H1 (cell line): ENCODE results near the gene CNFN. TPM values are rescaled to one million over a fixed set of nuclear protein-coding genes. Genes with fewer than 3 reads are reported as not detected.

Experiments
- CREB1 ChIP-seq: IDR thresholded peaks from 2 replicates; pipeline ENCODE4 v1.6.1; 2012; ENCODE audit warnings: inconsistent platforms
- EP300 ChIP-seq, 2 experiments: IDR thresholded peaks; 1 replicate in 1 of 2; 2 replicates in 1 of 2; pipeline ENCODE4 v1.6.1; 2011 to 2012; ENCODE audit warnings: low read depth in 2 of 2, low read length in 2 of 2, mild to moderate bottlenecking in 2 of 2, borderline replicate concordance in 1 of 2, inconsistent platforms in 1 of 2, moderate library complexity in 1 of 2
- HDAC2 ChIP-seq, 2 experiments: fragments of 300-600 bp in 1 of 2; sonication (generic) in 1 of 2; IDR thresholded peaks; 2 replicates each; pipeline ENCODE4 v1.6.1; 2011 to 2012; ENCODE audit warnings: low read depth in 2 of 2, low read length in 2 of 2, mild to moderate bottlenecking in 2 of 2, moderate library complexity in 2 of 2, borderline replicate concordance in 1 of 2, inconsistent platforms in 1 of 2
- JUN ChIP-seq: IDR thresholded peaks from 2 replicates; pipeline ENCODE4 v1.6.1; 2011; ENCODE audit warnings: low read depth, mild to moderate bottlenecking, improper control_type of control experiment, low read length
- KDM4A ChIP-seq: IDR thresholded peaks from one replicate; pipeline ENCODE4 v1.7.1; 2012; ENCODE audit warnings: low read depth, mild to moderate bottlenecking, moderate library complexity, low read length, inconsistent platforms; ENCODE audit not compliant: severe bottlenecking
- RFX5 ChIP-seq: IDR thresholded peaks from 2 replicates; pipeline ENCODE4 v1.6.1; 2011; ENCODE audit warnings: low read depth, low read length, improper control_type of control experiment, borderline replicate concordance
- SIN3A ChIP-seq, 2 experiments: IDR thresholded peaks in 1 of 2; conservative IDR thresholded peaks in 1 of 2; 2 replicates each; pipeline ENCODE4 v1.6.1; 2011 to 2012; ENCODE audit warnings: low read length in 2 of 2, improper control_type of control experiment in 1 of 2, low read depth in 1 of 2, mild to moderate bottlenecking in 1 of 2
- TBP ChIP-seq: IDR thresholded peaks from 2 replicates; pipeline ENCODE4 v1.6.1; 2011; ENCODE audit warnings: low read depth, low read length, improper control_type of control experiment
- polyA plus RNA-seq, 7 experiments: library from polyadenylated mRNA; depleted of rRNA in 3 of 7; stranded (reverse) in 5 of 7; unstranded in 2 of 7; fragments of >200 nt in 5 of 7; fragments of 200-250 nt in 2 of 7; gene quantifications; 1 replicate in 5 of 7; 2 replicates in 1 of 7; 4 replicates in 1 of 7; pipeline versions ENCODE4 v1.2.1 to v1.2.3, GENCODE V29; 2011 to 2013; ENCODE audit warnings: missing spikeins in 2 of 7, mixed read lengths in 2 of 7
- total RNA-seq: library from RNA; stranded (reverse); fragmentation: NEBNext Ultra II Directional; extraction: Animal tissue kit (Norgen Biotek cat#: 25700); gene quantifications from 2 replicates; pipeline ENCODE4 v1.2.1, GENCODE V29; 2021
- TF ChIP-seq, protein P1 (sequence below): IDR thresholded peaks from 2 replicates; pipeline ENCODE4 v1.6.1; 2012; ENCODE audit warnings: low read length, inconsistent platforms

CNFN gene
- total and polyA plus RNA-seq, 2 of the 8 experiments (the other 6 are each of a cell fraction or from before 2014, with no cell fraction given), result 8.9 to 31.5 TPM

DNA sequence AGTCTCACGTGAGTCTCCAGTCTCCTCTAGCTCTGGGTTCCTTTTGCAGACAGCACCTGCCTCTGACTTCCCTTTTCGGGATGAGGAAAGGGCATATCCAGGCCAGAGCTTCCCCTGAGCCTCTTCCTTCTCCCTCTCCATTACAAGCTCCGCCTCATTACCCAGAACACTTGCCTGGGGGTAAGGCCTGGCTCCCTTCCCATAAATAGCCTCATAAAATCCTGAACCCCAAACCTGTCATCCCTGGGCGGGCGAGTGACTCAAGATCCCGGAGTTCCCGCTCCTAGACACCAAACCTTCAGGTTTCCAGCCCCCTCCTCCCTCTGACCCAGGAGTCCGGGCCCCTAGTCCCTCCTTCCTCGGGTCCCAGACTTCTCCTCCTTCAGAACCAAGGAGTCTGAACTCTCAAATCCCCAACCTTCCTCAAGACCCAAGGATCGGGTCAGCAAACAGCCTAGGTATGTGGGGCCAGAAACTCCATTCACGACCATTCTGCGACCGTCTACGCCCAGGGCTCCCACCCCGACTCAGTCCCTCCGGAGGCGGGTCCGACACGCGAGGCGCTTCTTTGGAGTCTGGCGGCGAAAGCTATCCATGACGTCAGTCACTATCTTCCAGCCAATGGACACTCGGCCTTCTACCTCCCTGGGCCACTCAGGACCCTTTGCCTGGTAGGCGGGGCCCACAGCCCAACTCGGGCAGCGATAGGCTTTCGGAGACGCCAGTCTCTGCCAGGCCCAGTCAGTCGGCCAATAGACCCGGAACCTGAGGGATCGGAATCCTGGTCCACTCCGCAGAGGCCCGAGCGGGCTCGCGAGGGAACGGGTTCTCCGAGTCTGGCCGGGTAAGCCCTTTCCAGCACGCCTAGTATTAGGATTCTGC is 6.5 kb upstream of the CNFN start (continued):
- TF ChIP-seq, protein P1, sequence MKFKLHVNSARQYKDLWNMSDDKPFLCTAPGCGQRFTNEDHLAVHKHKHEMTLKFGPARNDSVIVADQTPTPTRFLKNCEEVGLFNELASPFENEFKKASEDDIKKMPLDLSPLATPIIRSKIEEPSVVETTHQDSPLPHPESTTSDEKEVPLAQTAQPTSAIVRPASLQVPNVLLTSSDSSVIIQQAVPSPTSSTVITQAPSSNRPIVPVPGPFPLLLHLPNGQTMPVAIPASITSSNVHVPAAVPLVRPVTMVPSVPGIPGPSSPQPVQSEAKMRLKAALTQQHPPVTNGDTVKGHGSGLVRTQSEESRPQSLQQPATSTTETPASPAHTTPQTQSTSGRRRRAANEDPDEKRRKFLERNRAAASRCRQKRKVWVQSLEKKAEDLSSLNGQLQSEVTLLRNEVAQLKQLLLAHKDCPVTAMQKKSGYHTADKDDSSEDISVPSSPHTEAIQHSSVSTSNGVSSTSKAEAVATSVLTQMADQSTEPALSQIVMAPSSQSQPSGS, result peak; percentile 85
- no peak for TF ChIP-seq EP300 (IDR thresholded peaks at IDR 0.05; ENCODE audit: borderline replicate concordance in 1 of 2, low read depth in 2 of 2, low read length in 2 of 2)
- TF ChIP-seq RFX5, result peak; percentile 42; the same call in 1 of the 2 replicates
- TF ChIP-seq JUN, result 0 out of 2 replicates have a peak, but pooled peaks have one; percentile 39
- peak in 1 of 2 experiments; percentile 16; a peak in 1 of 4 replicates for TF ChIP-seq SIN3A (conservative IDR thresholded peaks at IDR 0.05 in 1 of 2, IDR thresholded peaks at IDR 0.05 in 1 of 2; ENCODE audit: low read depth in 1 of 2, low read length in 2 of 2)
- TF ChIP-seq CREB1, result peak; percentile 90
- TF ChIP-seq HDAC2 (IDR thresholded peaks at IDR 0.05; ENCODE audit: borderline replicate concordance in 1 of 2, low read depth in 2 of 2, low read length in 2 of 2), result peak; percentile 22 to 68; a peak in 1 of 4 replicates
- TF ChIP-seq TBP, result peak; percentile 75
- peak; percentile 86 for TF ChIP-seq KDM4A
